K562 (cell line): ENCODE data around the gene ZNF865. TPM values are rescaled to one million over a fixed set of nuclear protein-coding genes. Genes with fewer than 3 reads are reported as not detected.
A peak's percentile ranks its signal among the peaks of the same experiment; 100 is the strongest.

Experiments used
- AFF4 ChIP-seq: sonication (generic); formaldehyde crosslinking; IDR thresholded peaks from 2 replicates; pipeline ENCODE4 v1.8.0; 2023; ENCODE audit warnings: mild to moderate bottlenecking, missing genetic modification reagents
- CEBPZ ChIP-seq: fragments of 150-350 bp; IDR thresholded peaks from 2 replicates; pipeline ENCODE4 v1.6.1; 2014; ENCODE audit warnings: low read depth, mild to moderate bottlenecking, low read length, borderline replicate concordance
- ESRRA ChIP-seq: fragments of 450-650 bp; IDR thresholded peaks from 2 replicates; pipeline ENCODE4 v1.6.1; 2014; ENCODE audit warnings: low read depth, mild to moderate bottlenecking, moderate library complexity, borderline replicate concordance
- GTF2F1 ChIP-seq: IDR thresholded peaks from 2 replicates; pipeline ENCODE4 v1.6.1; 2011; ENCODE audit warnings: low read depth, low read length, improper control_type of control experiment
- HEY1 ChIP-seq: fragments of 250-450 bp; sonication (Bioruptor Pico); IDR thresholded peaks from 2 replicates; pipeline ENCODE4 v1.5.0; 2020; ENCODE audit warnings: mild to moderate bottlenecking, moderate library complexity, borderline replicate concordance
- LCOR ChIP-seq: sonication (generic); formaldehyde crosslinking; IDR thresholded peaks from 2 replicates; pipeline ENCODE4 v1.8.0; 2022; ENCODE audit warnings: mild to moderate bottlenecking, missing genetic modification reagents
- MCM3 ChIP-seq: fragments of 450-650 bp; IDR thresholded peaks from 2 replicates; pipeline ENCODE4 v1.6.1; 2016
- MYNN ChIP-seq, 2 experiments: sonication (generic); formaldehyde crosslinking in 1 of 2; IDR thresholded peaks; 2 replicates each; pipeline versions ENCODE4 v1.5.0 to v1.6.1; 2016 to 2020; ENCODE audit warnings: antibody characterized with exemption in 1 of 2, missing genetic modification reagents in 1 of 2
- RBM25 ChIP-seq: fragments of 200-400 bp; formaldehyde crosslinking; IDR thresholded peaks from 2 replicates; pipeline ENCODE4 v1.6.1; 2018; ENCODE audit warnings: low read length, low read depth, moderate library complexity; ENCODE audit not compliant: severe bottlenecking
- SMAD3 ChIP-seq: fragments of 450-650 bp; formaldehyde crosslinking; conservative IDR thresholded peaks from 2 replicates; pipeline ENCODE4 v1.4.0; 2020; ENCODE audit warnings: mild to moderate bottlenecking
- STAT5A ChIP-seq: IDR thresholded peaks from 2 replicates; pipeline ENCODE4 v1.6.1; 2012; ENCODE audit warnings: low read length, inconsistent platforms, borderline replicate concordance
- TAF7 ChIP-seq: fragments of 450-650 bp; IDR thresholded peaks from 2 replicates; pipeline ENCODE4 v1.6.1; 2016; ENCODE audit warnings: missing genetic modification characterization, missing compliant biosample characterization
- TCF7 ChIP-seq: sonication (generic); IDR thresholded peaks from 2 replicates; pipeline ENCODE4 v1.6.1; 2016; ENCODE audit warnings: antibody characterized with exemption, borderline replicate concordance
- ZBTB7A ChIP-seq: IDR thresholded peaks from 2 replicates; pipeline ENCODE4 v1.6.1; 2011; ENCODE audit warnings: low read depth, mild to moderate bottlenecking, low read length, moderate library complexity, borderline replicate concordance; ENCODE audit not compliant: control insufficient read depth
- ZNF561 ChIP-seq: fragments of 450-650 bp; formaldehyde crosslinking; conservative IDR thresholded peaks from 2 replicates; pipeline ENCODE4 v1.4.0; 2020; ENCODE audit warnings: mild to moderate bottlenecking, moderate library complexity
- polyA plus RNA-seq, 8 experiments: library from polyadenylated mRNA; depleted of rRNA in 4 of 8; stranded (reverse) in 5 of 8; unstranded in 3 of 8; fragments of >200 nt; fragmentation: Nextera tagmentation in 2 of 8; fragmentation: Illumina TruSeq in 1 of 8; extraction: Ambion mirVana in 2 of 8; extraction: Trizol in 1 of 8; gene quantifications; 2 replicates each; pipeline versions ENCODE4 v1.2.1 to v1.2.3, GENCODE V29; 2011 to 2014; ENCODE audit warnings: inconsistent platforms in 1 of 8, missing spikeins in 1 of 8
- total RNA-seq, 7 experiments: library from RNA; depleted of rRNA in 6 of 7; stranded (reverse); fragments of >200 nt in 6 of 7; fragmentation: Illumina TruSeq in 2 of 7; extraction: Trizol in 2 of 7; gene quantifications; 2 replicates each; pipeline versions ENCODE4 v1.2.1 to v1.2.3, GENCODE V29; 2011 to 2021; ENCODE audit warnings: low replicate concordance in 1 of 7
- TF ChIP-seq, protein P1 (sequence below): IDR thresholded peaks from 2 replicates; pipeline ENCODE4 v1.6.1; 2011; ENCODE audit warnings: borderline replicate concordance, low read depth, mild to moderate bottlenecking, moderate library complexity, low read length; ENCODE audit not compliant: insufficient read depth, poor library complexity, severe bottlenecking
- TF ChIP-seq, protein P2 (sequence below): fragments of 250-450 bp; sonication (Bioruptor Pico); IDR thresholded peaks from 2 replicates; pipeline ENCODE4 v1.8.0; 2021; ENCODE audit warnings: borderline replicate concordance, mild to moderate bottlenecking, moderate library complexity; ENCODE audit not compliant: poor library complexity, severe bottlenecking

Gene ZNF865
- total and polyA plus RNA-seq, 9 of the 15 experiments (the other 6 are each of a cell fraction or from before 2014, with no cell fraction given): 0.40 to 18.8 (median 1.6) TPM; not detected in 2

DNA sequence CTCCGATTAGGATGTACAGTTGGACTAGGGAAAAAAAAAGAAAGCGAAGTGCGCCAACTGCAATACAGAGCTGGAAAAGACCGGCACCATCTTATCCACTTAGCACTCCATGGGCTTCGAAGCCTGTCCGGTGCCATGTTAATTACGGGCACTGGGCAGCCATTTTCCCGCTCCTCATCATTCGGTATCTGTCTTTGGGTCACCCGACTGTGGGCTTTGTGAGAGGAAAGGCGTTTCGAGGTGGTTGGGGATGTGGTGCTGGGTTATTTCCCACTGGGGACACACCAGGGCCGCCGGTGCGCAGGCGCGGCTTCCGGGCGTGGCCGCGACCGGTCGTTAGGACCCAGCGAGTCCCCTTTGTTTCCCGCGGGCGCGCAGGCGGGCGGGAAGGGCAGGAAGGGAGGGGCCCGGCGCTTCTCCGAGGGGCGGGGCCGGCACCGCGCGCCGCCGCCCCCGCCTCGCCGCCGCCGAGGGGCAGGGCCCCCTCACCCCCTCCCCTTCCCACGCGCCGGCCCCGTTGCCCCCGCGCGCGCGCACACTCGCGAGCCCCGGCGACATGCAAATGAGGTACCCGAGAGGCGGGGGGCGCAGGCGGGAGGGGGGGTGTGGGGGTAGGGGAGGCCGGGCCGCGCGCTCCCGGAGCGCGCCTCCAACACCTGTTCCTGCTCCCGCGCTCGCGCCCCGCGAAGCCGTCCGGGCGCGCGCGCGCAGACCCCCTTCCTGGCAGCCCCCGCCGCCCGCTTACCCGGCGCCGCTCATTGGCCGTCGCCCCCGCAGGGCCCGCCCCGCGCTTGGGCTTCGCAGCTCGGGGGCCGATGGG, 5.4 kb upstream of the ZNF865 start, which contains the start of gene ZNF524 (continued):
- TF ChIP-seq CEBPZ: no peak
- no peak for TF ChIP-seq MYNN (IDR thresholded peaks at IDR 0.05)
- TF ChIP-seq MYNN (CRISPR knock-in tag; IDR thresholded peaks at IDR 0.05): no peak
- TF ChIP-seq GTF2F1: 0 out of 2 replicates have a peak, but pooled peaks have one; percentile 24
- TF ChIP-seq LCOR: no peak
- peak; percentile 65 for TF ChIP-seq RBM25
- no peak for TF ChIP-seq AFF4 (CRISPR knock-in tag)
- TF ChIP-seq, protein P1, sequence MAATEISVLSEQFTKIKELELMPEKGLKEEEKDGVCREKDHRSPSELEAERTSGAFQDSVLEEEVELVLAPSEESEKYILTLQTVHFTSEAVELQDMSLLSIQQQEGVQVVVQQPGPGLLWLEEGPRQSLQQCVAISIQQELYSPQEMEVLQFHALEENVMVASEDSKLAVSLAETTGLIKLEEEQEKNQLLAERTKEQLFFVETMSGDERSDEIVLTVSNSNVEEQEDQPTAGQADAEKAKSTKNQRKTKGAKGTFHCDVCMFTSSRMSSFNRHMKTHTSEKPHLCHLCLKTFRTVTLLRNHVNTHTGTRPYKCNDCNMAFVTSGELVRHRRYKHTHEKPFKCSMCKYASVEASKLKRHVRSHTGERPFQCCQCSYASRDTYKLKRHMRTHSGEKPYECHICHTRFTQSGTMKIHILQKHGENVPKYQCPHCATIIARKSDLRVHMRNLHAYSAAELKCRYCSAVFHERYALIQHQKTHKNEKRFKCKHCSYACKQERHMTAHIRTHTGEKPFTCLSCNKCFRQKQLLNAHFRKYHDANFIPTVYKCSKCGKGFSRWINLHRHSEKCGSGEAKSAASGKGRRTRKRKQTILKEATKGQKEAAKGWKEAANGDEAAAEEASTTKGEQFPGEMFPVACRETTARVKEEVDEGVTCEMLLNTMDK: no peak
- TF ChIP-seq MCM3: no peak
- TF ChIP-seq, protein P2, sequence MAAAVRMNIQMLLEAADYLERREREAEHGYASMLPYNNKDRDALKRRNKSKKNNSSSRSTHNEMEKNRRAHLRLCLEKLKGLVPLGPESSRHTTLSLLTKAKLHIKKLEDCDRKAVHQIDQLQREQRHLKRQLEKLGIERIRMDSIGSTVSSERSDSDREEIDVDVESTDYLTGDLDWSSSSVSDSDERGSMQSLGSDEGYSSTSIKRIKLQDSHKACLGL (CRISPR knock-in tag): no peak
- TF ChIP-seq HEY1: no peak
- TF ChIP-seq TCF7: no peak
- peak; percentile 91 for TF ChIP-seq TAF7 (tag)
- peak; percentile 84 for TF ChIP-seq ZBTB7A
- no peak for TF ChIP-seq ESRRA
- no peak for TF ChIP-seq SMAD3
- TF ChIP-seq STAT5A: no peak
- TF ChIP-seq ZNF561 (CRISPR knock-in tag): no peak
